Measurements from ENCODE around the gene MMP2. TPM values are rescaled to one million over a fixed set of nuclear protein-coding genes. Genes with fewer than 3 reads are reported as not detected.
A peak's percentile ranks its signal among the peaks of the same experiment; 100 is the strongest.

Gene MMP2
- polyA plus RNA-seq, 10 donors, result 486 to 680 (median 606) TPM

- no peak for DNase-seq
Observed at GRCh38 chr16:55510185-55510805, 31.3 kb downstream of the MMP2 start.

GRCh38 chr16:55512941-55513340 is 33.9 kb downstream of the MMP2 start:
- no peak for DNase-seq

GRCh38 chr16:55513616-55514015 is 34.6 kb downstream of the MMP2 start:
- no peak for DNase-seq

- peak in 1 of 3 donors; percentile 71 for DNase-seq
Observed at GRCh38 chr16:55515111-55515510, 36.1 kb downstream of the MMP2 start.

- no peak for DNase-seq
Observed at GRCh38 chr16:55521792-55522191, 42.8 kb downstream of the MMP2 start.

GRCh38 chr16:55526441-55526840 is 47.4 kb downstream of the MMP2 start:
- peak in 1 of 3 donors; percentile 31 for DNase-seq

GRCh38 chr16:55527885-55528284 is 48.9 kb downstream of the MMP2 start:
- no peak for DNase-seq

GRCh38 chr16:55529018-55529417 is 50.0 kb downstream of the MMP2 start:
- DNase-seq, result peak in 2 of 3 donors; percentile 70 to 80

GRCh38 chr16:55530316-55530856 is 51.4 kb downstream of the MMP2 start:
- no peak for DNase-seq

GRCh38 chr16:55532227-55532626 is 53.2 kb downstream of the MMP2 start:
- DNase-seq, result no peak

- DNase-seq, result no peak
Observed at GRCh38 chr16:55534756-55535155, 55.8 kb downstream of the MMP2 start.

- DNase-seq, result peak; percentile 38 to 76 (median 59)
Observed at GRCh38 chr16:55539049-55539448, 60.1 kb downstream of the MMP2 start.

- peak; percentile 36 to 81 (median 71) for DNase-seq
Observed at GRCh38 chr16:55539488-55539887, 60.5 kb downstream of the MMP2 start.

GRCh38 chr16:55540221-55540620 is 61.2 kb downstream of the MMP2 start:
- no peak for DNase-seq

GRCh38 chr16:55542459-55543082 is 63.6 kb downstream of the MMP2 start:
- DNase-seq, result peak in 2 of 3 donors; percentile 51 to 64

GRCh38 chr16:55543472-55543871 is 64.5 kb downstream of the MMP2 start:
- peak; percentile 43 to 80 (median 69) for DNase-seq

- peak in 1 of 3 donors; percentile 80 for DNase-seq
Observed at GRCh38 chr16:55552621-55553020, 73.6 kb downstream of the MMP2 start.

- no peak for DNase-seq
Observed at GRCh38 chr16:55555436-55555835, 76.4 kb downstream of the MMP2 start.

Other genes with a start within 250 kb of the MMP2 start
- gene IRX6, start 155.0 kb upstream of the MMP2 start, polyA plus RNA-seq (ENCODE audit: insufficient read length in 10 of 10), result 1 to 10 TPM in 1 of 10 donors, under 1 TPM in 9; 0.13 to 2.2 (median 0.36) TPM
- gene LPCAT2, start 29.9 kb downstream of the MMP2 start, polyA plus RNA-seq (ENCODE audit: insufficient read length in 10 of 10), result 10 to 100 TPM; 12.3 to 26.8 (median 18.4) TPM
- gene CAPNS2, start 87.5 kb downstream of the MMP2 start, polyA plus RNA-seq (ENCODE audit: insufficient read length in 10 of 10), result 10 to 100 TPM in 1 of 10 donors, 1 to 10 TPM in 1, under 1 TPM in 4, not detected in 4; 0.16 to 10.6 (median 0.42) TPM
- gene SLC6A2, start 176.8 kb downstream of the MMP2 start, polyA plus RNA-seq (ENCODE audit: insufficient read length in 10 of 10), result 1 to 10 TPM in 9 of 10 donors, under 1 TPM in 1; 0.80 to 2.7 (median 1.8) TPM